DOHH2 (cell line): ENCODE measurements around the gene OTC.

ENCODE experiments used
- H3F3A ChIP-seq: fragments of 200-600 bp; sonication (generic), shearing (Covaris generic); 2 replicates; pipeline ENCODE4 v1.6.0; 2016; ENCODE audit warnings: antibody characterized with exemption, mild to moderate bottlenecking; ENCODE audit not compliant: control insufficient read depth, insufficient read depth
- H3K27ac ChIP-seq: fragments of 200-600 bp; sonication (generic); 2 replicates; pipeline ENCODE4 v1.5.1; 2014; ENCODE audit warnings: low read depth, mild to moderate bottlenecking, low read length, moderate library complexity
- H3K27me3 ChIP-seq: fragments of 200-600 bp; sonication (generic); 2 replicates; pipeline ENCODE4 v1.6.1; 2014; ENCODE audit warnings: mild to moderate bottlenecking, low read length, mixed read lengths; ENCODE audit not compliant: control insufficient read depth
- H3K36me3 ChIP-seq: fragments of 200-600 bp; sonication (generic); 2 replicates; pipeline ENCODE4 v1.6.1; 2014; ENCODE audit warnings: mild to moderate bottlenecking, low read length, moderate library complexity, mixed read lengths; ENCODE audit not compliant: control insufficient read depth
- H3K4me1 ChIP-seq: fragments of 200-600 bp; sonication (generic); 2 replicates; pipeline ENCODE4 v1.6.1; 2014; ENCODE audit warnings: mild to moderate bottlenecking, low read length, mixed read lengths; ENCODE audit not compliant: control insufficient read depth
- H3K4me2 ChIP-seq: fragments of 200-600 bp; sonication (generic); 2 replicates; pipeline ENCODE4 v1.6.0; 2014; ENCODE audit warnings: mild to moderate bottlenecking, low read length, moderate library complexity
- H3K4me3 ChIP-seq: fragments of 200-600 bp; sonication (generic); 2 replicates; pipeline ENCODE4 v1.5.1; 2014; ENCODE audit warnings: mild to moderate bottlenecking, low read length, mixed read lengths
- H3K79me2 ChIP-seq: fragments of 200-600 bp; sonication (generic); 2 replicates; pipeline ENCODE4 v1.6.1; 2014; ENCODE audit warnings: mild to moderate bottlenecking, low read length, mixed read lengths; ENCODE audit not compliant: control insufficient read depth
- H3K9me2 ChIP-seq: fragments of 200-600 bp; sonication (generic); replicated peaks from 2 replicates; pipeline ENCODE4 v1.6.1; 2014; ENCODE audit warnings: mild to moderate bottlenecking, low read length, mixed read lengths; ENCODE audit not compliant: control insufficient read depth
- H3K9me3 ChIP-seq: fragments of 200-600 bp; sonication (generic); 2 replicates; pipeline ENCODE4 v1.6.1; 2014; ENCODE audit warnings: antibody characterized with exemption, low read length, mixed read lengths; ENCODE audit not compliant: control insufficient read depth, insufficient read depth
- H4K20me1 ChIP-seq: fragments of 200-600 bp; sonication (generic); 2 replicates; pipeline ENCODE4 v1.6.0; 2014; ENCODE audit warnings: low read depth, mild to moderate bottlenecking, antibody characterized with exemption, low read length, moderate library complexity; ENCODE audit not compliant: control insufficient read depth, insufficient read depth
- CTCF ChIP-seq: fragments of 200-600 bp; sonication (generic); IDR thresholded peaks from one replicate; pipeline ENCODE4 v1.5.1; 2014; ENCODE audit warnings: antibody characterized with exemption, mild to moderate bottlenecking, low read depth, low read length; ENCODE audit not compliant: poor library complexity, severe bottlenecking
- EZH2phosphoT487 ChIP-seq: fragments of 200-600 bp; sonication (generic); IDR thresholded peaks from 2 replicates; pipeline ENCODE4 v1.6.1; 2017; ENCODE audit warnings: borderline replicate concordance, mild to moderate bottlenecking, antibody characterized with exemption, low read length, moderate library complexity, mixed read lengths

The OTC gene

GRCh38 chrX:38407126-38407525, 54.7 kb downstream of the OTC start:
- Histone ChIP-seq H3K4me3 (no peak overlapping the region), H3K9me2 (no peaks in the 10 kb centered on the region), H3K9me3 (no peaks in the 10 kb centered on the region), H3K4me2 (no peak overlapping the region), H3K27ac (no peak overlapping the region), H4K20me1 (no peaks in the 10 kb centered on the region), H3F3A (no peaks in the 10 kb centered on the region), H3K36me3 (no peaks in the 10 kb centered on the region), H3K79me2 (no peaks in the 10 kb centered on the region), H3K4me1 (no peaks in the 10 kb centered on the region), H3K27me3 (no peaks in the 10 kb centered on the region)
- TF ChIP-seq EZH2phosphoT487: no peak
- TF ChIP-seq CTCF: no peak

GRCh38 chrX:38409289-38409688, 56.9 kb downstream of the OTC start:
- Histone ChIP-seq H3F3A (no peaks in the 10 kb centered on the region), H3K4me3 (no peak overlapping the region), H3K36me3 (no peaks in the 10 kb centered on the region)

GRCh38 chrX:38426785-38427184, 74.4 kb downstream of the OTC start:
- Histone ChIP-seq H3K27ac (no peak overlapping the region), H3K27me3 (no peaks in the 10 kb centered on the region), H4K20me1 (no peaks in the 10 kb centered on the region), H3K4me3 (no peak overlapping the region), H3K79me2 (no peaks in the 10 kb centered on the region), H3K4me1 (no peaks in the 10 kb centered on the region), H3K36me3 (no peaks in the 10 kb centered on the region), H3K4me2 (no peak overlapping the region), H3K9me2 (no peaks in the 10 kb centered on the region), H3F3A (no peaks in the 10 kb centered on the region), H3K9me3 (no peaks in the 10 kb centered on the region)
- TF ChIP-seq CTCF: no peak

More at GRCh38 chrX:38409289-38409688, 56.9 kb downstream of the OTC start:
- no peak overlapping the region for H3K27ac ChIP-seq
- H3K79me2 ChIP-seq: no peaks in the 10 kb centered on the region
- no peaks in the 10 kb centered on the region for H3K4me1 ChIP-seq
- no peaks in the 10 kb centered on the region for H3K9me3 ChIP-seq
- no peak for TF ChIP-seq CTCF
- TF ChIP-seq EZH2phosphoT487: no peak
- H4K20me1 ChIP-seq: no peaks in the 10 kb centered on the region
- H3K9me2 ChIP-seq: no peaks in the 10 kb centered on the region
- no peak overlapping the region for H3K4me2 ChIP-seq
- H3K27me3 ChIP-seq: no peaks in the 10 kb centered on the region

DNA sequence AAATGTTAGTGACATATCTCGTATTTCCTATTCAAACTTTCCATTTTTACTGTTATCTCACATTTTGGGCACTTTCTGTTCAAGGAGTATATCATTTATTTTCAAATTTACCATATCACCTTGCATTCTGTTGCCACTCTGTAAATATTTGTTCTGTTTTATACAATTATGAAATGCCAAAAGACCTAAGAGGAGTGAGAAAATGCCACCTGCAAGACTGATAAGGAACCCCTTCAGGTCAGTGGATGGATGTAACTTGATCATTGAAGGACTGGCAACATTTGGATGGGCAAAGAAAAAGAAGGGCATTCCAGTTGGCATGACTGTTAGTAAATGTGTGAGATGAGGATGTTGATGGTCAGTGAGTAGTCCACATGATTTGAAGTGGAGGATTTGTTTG, 79.1 kb downstream of the OTC start:
- no peak for TF ChIP-seq CTCF
- no peak for TF ChIP-seq EZH2phosphoT487
- no peaks in the 10 kb centered on the region for H3K9me3 ChIP-seq

More for the DNA sequence above, 79.1 kb downstream of the OTC start:
- Histone ChIP-seq H3K4me3 (no peak overlapping the region), H3K4me1 (no peaks in the 10 kb centered on the region), H3K36me3 (no peaks in the 10 kb centered on the region), H3K79me2 (no peaks in the 10 kb centered on the region), H3F3A (no peaks in the 10 kb centered on the region), H3K27ac (no peak overlapping the region), H3K9me2 (no peaks in the 10 kb centered on the region), H3K27me3 (no peaks in the 10 kb centered on the region), H3K4me2 (no peak overlapping the region), H4K20me1 (no peaks in the 10 kb centered on the region)
